Prostate gland (tissue), 2 donors: ENCODE measurements around the gene EREG. TPM values are rescaled to one million over a fixed set of nuclear protein-coding genes. Genes with fewer than 3 reads are reported as not detected.
A peak's percentile ranks its signal among the peaks of the same experiment; 100 is the strongest.

Experiments
- DNase-seq: peaks from one replicate; pipeline ENCODE4 v3.0.0-alpha.2; 2019; ENCODE audit warnings: low spot score
- H3K27ac ChIP-seq, 2 donors: fragments of 200-600 bp; sonication (generic); 2 replicates each; pipeline ENCODE4 v1.5.1; 2017 to 2019
- H3K27me3 ChIP-seq: fragments of 200-600 bp; sonication (generic); replicated peaks from 2 replicates; pipeline ENCODE4 v1.5.1; 2019; ENCODE audit not compliant: insufficient read depth
- H3K36me3 ChIP-seq, 2 donors: fragments of 200-600 bp; sonication (generic); 1 replicate in 1 of 2; 2 replicates in 1 of 2; pipeline versions ENCODE4 v1.5.1 to v1.8.1; 2017 to 2019
- H3K4me1 ChIP-seq: fragments of 200-600 bp; sonication (generic); replicated peaks from 2 replicates; pipeline ENCODE4 v1.5.1; 2019
- H3K4me3 ChIP-seq, 2 donors: fragments of 200-600 bp; sonication (generic); 2 replicates each; pipeline ENCODE4 v1.5.1; 2017 to 2019
- H3K9me3 ChIP-seq: fragments of 200-600 bp; sonication (generic); 2 replicates; pipeline ENCODE4 v1.5.1; 2017
- POLR2A ChIP-seq: fragments of 450-650 bp; IDR thresholded peaks from one replicate; pipeline ENCODE4 v1.6.1; 2016; ENCODE audit warnings: antibody characterized with exemption, mild to moderate bottlenecking
- POLR2AphosphoS5 ChIP-seq: sonication (generic); formaldehyde crosslinking; IDR thresholded peaks from one replicate; pipeline ENCODE4 v1.6.1; 2017; ENCODE audit warnings: antibody characterized with exemption
- WGBS: methylation state at CpG from one replicate; pipeline ENCODE4 v1.1.5; 2018; 5-methylcytosine and 5-hydroxymethylcytosine counted together
- intact Hi-C: fragments of 100-400 bp; cut with DNase I; formaldehyde crosslinking; loops from one replicate; pipeline ENCODE4 v1.14.2; 2022
- total RNA-seq, 2 donors: library from RNA; depleted of rRNA; stranded (reverse); fragments of >200 nt; gene quantifications; one replicate each; pipeline ENCODE4 v1.1.0, GENCODE V29; 2016
- TF ChIP-seq, protein P1 (sequence below), 4 experiments: fragments of 200-600 bp in 2 of 4; fragments of 450-650 bp in 2 of 4; sonication (generic) in 2 of 4; IDR thresholded peaks; 1 replicate in 3 of 4; 2 replicates in 1 of 4; pipeline ENCODE4 v1.5.1; 2016 to 2019; ENCODE audit warnings: antibody characterized with exemption in 4 of 4, mild to moderate bottlenecking in 2 of 4, moderate library complexity in 2 of 4

EREG gene
- total RNA-seq, 2 donors from 2014 or later: 0.18 to 0.51 TPM

DNA sequence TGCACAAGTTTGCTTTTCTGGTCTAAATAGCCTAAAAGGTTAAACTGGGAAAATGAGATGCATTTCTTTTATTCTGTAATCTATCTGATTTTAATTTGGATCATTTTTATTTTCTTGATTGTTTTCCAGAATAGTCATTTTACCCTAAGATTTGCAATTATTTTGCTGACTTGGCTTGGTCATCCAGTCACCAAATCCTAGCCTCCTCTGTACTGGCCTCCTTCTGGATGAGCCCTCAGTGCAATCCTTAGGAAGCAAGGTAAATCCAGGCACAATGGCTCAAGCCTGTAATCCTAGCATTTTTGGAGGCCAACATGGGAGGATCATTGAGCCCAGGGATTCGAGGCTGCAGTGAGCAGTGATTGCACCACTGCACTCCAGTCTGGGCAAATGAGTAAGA lies 9.2 kb downstream of the EREG start:
- intact Hi-C loops: no loop called here
- Histone ChIP-seq H3K9me3 (no peaks in the 10 kb centered on the region), H3K36me3 (no peaks in the 10 kb centered on the region), H3K4me3 (no peak overlapping the region), H3K27ac (no peak overlapping the region), H3K4me1 (no peaks in the 10 kb centered on the region), H3K27me3 (no peaks in the 10 kb centered on the region)
- WGBS: 79% methylated on average over 1 of the region's 1 CpG
- no peak for TF ChIP-seq POLR2A
- TF ChIP-seq, protein P1, sequence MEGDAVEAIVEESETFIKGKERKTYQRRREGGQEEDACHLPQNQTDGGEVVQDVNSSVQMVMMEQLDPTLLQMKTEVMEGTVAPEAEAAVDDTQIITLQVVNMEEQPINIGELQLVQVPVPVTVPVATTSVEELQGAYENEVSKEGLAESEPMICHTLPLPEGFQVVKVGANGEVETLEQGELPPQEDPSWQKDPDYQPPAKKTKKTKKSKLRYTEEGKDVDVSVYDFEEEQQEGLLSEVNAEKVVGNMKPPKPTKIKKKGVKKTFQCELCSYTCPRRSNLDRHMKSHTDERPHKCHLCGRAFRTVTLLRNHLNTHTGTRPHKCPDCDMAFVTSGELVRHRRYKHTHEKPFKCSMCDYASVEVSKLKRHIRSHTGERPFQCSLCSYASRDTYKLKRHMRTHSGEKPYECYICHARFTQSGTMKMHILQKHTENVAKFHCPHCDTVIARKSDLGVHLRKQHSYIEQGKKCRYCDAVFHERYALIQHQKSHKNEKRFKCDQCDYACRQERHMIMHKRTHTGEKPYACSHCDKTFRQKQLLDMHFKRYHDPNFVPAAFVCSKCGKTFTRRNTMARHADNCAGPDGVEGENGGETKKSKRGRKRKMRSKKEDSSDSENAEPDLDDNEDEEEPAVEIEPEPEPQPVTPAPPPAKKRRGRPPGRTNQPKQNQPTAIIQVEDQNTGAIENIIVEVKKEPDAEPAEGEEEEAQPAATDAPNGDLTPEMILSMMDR (IDR thresholded peaks at IDR 0.05): no peak
- DNase-seq: no peak

DNA sequence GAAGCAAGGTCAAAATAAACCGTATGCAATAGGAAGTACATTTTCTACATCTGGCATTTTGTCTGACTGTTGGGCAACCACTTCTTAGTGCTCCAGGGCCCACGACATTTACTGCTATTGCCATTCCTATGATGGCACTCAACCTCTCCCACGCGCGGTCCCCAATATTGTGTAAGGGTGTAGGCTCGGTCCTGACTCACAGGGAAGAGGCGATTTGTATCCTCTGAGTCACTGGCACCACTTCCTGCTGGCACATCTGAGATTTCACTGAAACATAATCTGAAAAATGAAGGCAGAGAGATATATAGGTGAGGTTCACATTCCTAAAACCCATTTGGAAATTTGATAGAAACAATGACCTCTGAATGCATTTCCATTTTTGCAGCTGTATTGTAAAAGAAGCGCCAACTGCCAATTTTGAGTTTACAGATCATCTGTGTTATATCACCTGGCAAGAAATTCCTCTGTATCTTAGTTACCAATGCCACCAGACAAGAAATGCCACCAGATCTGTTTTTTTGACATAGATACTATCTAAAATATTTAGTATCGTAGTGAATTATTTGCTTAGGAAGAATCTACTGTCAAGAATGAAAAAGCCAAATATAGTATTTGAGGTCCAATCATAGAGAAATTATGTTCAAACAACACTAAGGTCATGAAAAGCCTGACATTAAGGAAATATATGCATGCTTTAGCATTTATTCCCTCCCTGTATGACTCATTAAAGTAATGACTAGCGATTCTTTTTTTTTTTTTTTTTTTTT lies 9.8 kb downstream of the EREG start:
- DNase-seq: no peak
- 65% methylated on average over 10 of the region's 10 CpGs for WGBS
- H3K36me3 ChIP-seq: no peaks in the 10 kb centered on the region
- TF ChIP-seq POLR2A (no peak), POLR2AphosphoS5 (no peak)
- TF ChIP-seq, protein P1 (IDR thresholded peaks at IDR 0.05): no peak
- H3K9me3 ChIP-seq: no peaks in the 10 kb centered on the region
- no peak overlapping the region for H3K27ac ChIP-seq
- intact Hi-C loops: loop anchor here (5.0 kb wide), 1 partner anchor 303 kb away; no protein-coding TSS in a partner anchor
- no peaks in the 10 kb centered on the region for H3K4me1 ChIP-seq
- no peak overlapping the region for H3K4me3 ChIP-seq
- no peaks in the 10 kb centered on the region for H3K27me3 ChIP-seq

DNA sequence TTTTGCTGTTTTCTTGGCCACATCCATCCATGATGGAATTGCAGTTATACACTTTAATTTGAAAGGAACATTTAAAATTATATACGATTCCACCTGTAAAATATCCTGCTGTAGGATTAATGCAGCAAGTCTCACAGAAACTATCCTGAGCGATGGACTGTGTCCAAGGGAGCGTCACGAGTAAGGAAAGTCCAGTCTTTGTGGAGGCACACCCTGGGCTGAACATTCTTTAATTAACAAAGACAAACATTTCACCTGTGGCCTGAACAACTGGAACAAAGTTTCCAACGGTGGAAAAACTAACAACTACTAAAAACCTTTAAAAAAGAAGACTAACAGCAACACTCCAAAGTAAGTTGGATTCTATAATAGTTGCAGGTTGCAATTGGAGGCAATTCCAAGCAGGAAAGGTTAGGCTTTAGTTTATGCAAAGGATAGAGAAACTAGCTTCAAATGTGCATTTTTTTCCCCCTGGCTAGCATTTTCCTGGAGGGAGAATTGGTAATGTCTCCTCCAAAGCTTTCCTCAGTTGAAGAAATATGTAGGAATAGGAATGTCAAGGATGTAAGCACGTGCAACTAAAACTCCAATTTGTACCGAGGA lies 11.0 kb downstream of the EREG start:
- WGBS: 61% methylated on average over 7 of the region's 7 CpGs
- Histone ChIP-seq H3K27ac (no peak overlapping the region), H3K9me3 (no peaks in the 10 kb centered on the region), H3K36me3 (no peaks in the 10 kb centered on the region), H3K27me3 (no peaks in the 10 kb centered on the region), H3K4me3 (no peak overlapping the region), H3K4me1 (no peaks in the 10 kb centered on the region)
- intact Hi-C loops: loop anchor here (5.0 kb wide), 1 partner anchor 301 kb away; no protein-coding TSS in a partner anchor
- TF ChIP-seq, protein P1 (IDR thresholded peaks at IDR 0.05): no peak
- no peak for DNase-seq

DNA sequence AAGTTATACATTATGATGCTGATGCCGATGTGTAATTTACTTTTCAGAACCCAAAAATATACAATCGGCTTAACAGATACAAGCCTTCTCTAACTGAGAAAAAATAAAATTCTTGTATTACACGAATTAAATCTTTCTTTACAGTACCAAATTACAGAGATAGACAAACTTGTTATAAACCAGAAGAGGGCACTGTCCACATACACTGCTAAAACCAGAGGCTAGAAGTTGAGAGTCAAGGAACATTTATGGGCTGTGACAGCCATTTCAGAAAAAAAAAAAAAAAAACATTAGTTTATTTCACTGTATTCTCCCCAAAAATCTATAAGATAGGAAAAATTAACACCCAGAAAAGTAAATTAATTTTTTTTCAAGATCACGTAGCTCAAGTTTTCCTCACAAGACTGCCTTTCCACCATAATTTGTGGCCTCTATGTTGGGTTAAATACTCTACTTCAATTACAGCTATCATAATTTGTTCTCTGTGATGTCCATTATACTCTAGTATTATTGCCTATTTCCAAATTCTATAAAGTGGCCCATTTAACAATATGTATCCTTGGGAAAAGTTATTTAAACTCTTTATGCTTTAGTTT lies 12.0 kb downstream of the EREG start:
- no peaks in the 10 kb centered on the region for H3K4me1 ChIP-seq
- H3K4me3 ChIP-seq: no peak overlapping the region
- no peaks in the 10 kb centered on the region for H3K9me3 ChIP-seq
- no peaks in the 10 kb centered on the region for H3K27me3 ChIP-seq
- intact Hi-C loops: loop anchor here (5.0 kb wide), 1 partner anchor 300 kb away; no protein-coding TSS in a partner anchor
- no peak for DNase-seq
- 65% methylated on average over 4 of the region's 4 CpGs for WGBS
- H3K36me3 ChIP-seq: no peaks in the 10 kb centered on the region
- H3K27ac ChIP-seq: no peak overlapping the region
- no peak for TF ChIP-seq POLR2AphosphoS5
- no peak for TF ChIP-seq POLR2A
- TF ChIP-seq, protein P1 (IDR thresholded peaks at IDR 0.05): peak; percentile 8 to 68 (median 59)
